PFSK-1 (cell line): Measurements from ENCODE around the gene ZNF296.

ENCODE experiments used
- FOXP2 ChIP-seq: optimal IDR thresholded peaks from 2 replicates; pipeline ENCODE3; 2011; ENCODE audit warnings: borderline replicate concordance, control low read depth, inconsistent platforms; ENCODE audit not compliant: insufficient read depth; ENCODE audit errors: extremely low read length, extremely low read depth
- POLR2AphosphoS5 ChIP-seq: IDR thresholded peaks from 2 replicates; pipeline ENCODE4 v1.6.1; 2012; ENCODE audit warnings: low read depth, mild to moderate bottlenecking, control low read depth, low read length, moderate library complexity
- SIN3A ChIP-seq: IDR thresholded peaks from 2 replicates; pipeline ENCODE4 v1.6.1; 2012; ENCODE audit warnings: mild to moderate bottlenecking, low read length, moderate library complexity, borderline replicate concordance; ENCODE audit not compliant: insufficient read depth
- TAF1 ChIP-seq: IDR thresholded peaks from 2 replicates; pipeline ENCODE4 v1.6.1; 2012; ENCODE audit warnings: low read length, control low read depth, borderline replicate concordance; ENCODE audit not compliant: insufficient read depth
- TF ChIP-seq, protein P1 (sequence below), 2 experiments: IDR thresholded peaks; 2 replicates each; pipeline versions ENCODE4 v1.6.1 to v1.8.0; 2011 to 2012; ENCODE audit warnings: low read depth in 2 of 2, low read length in 2 of 2, control low read depth in 1 of 2, inconsistent platforms in 1 of 2, mild to moderate bottlenecking in 1 of 2, moderate library complexity in 1 of 2; ENCODE audit not compliant: insufficient read depth in 1 of 2

DNA sequence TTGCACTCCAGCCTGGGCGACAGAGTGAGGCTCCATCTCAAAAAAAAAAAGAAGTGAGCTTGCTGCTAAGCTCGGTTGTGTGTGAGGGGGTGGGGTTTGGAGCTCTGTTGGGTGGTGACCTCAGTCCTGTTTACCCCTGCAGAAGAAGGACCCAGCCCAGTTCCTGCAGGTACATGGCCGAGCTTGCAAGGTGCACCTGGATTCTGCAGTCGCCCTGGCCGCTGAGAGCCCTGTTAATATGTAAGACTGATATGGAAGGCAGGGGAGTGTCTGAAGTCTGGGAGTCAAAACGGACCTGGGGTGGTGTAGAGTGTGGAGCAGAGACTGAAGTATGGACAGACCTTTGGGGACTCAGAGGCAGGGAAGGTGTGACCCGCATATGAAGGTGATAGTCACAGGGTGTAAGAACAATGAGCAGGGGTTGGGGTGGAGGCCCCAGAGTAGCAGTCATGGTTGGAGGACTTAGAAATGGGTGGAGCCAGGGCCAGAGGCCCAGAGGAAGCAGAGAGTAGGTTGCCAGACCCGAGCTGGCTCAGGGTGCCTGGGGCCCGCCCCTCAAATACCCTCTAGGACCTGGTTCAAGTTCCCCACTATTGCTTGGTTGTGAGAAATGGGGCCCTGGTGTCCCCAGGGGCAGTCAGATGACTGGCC lies 24.2 kb downstream of the ZNF296 start:
- TF ChIP-seq SIN3A (no peak), POLR2AphosphoS5 (no peak), TAF1 (no peak), FOXP2 (no peak)
- TF ChIP-seq, protein P1, sequence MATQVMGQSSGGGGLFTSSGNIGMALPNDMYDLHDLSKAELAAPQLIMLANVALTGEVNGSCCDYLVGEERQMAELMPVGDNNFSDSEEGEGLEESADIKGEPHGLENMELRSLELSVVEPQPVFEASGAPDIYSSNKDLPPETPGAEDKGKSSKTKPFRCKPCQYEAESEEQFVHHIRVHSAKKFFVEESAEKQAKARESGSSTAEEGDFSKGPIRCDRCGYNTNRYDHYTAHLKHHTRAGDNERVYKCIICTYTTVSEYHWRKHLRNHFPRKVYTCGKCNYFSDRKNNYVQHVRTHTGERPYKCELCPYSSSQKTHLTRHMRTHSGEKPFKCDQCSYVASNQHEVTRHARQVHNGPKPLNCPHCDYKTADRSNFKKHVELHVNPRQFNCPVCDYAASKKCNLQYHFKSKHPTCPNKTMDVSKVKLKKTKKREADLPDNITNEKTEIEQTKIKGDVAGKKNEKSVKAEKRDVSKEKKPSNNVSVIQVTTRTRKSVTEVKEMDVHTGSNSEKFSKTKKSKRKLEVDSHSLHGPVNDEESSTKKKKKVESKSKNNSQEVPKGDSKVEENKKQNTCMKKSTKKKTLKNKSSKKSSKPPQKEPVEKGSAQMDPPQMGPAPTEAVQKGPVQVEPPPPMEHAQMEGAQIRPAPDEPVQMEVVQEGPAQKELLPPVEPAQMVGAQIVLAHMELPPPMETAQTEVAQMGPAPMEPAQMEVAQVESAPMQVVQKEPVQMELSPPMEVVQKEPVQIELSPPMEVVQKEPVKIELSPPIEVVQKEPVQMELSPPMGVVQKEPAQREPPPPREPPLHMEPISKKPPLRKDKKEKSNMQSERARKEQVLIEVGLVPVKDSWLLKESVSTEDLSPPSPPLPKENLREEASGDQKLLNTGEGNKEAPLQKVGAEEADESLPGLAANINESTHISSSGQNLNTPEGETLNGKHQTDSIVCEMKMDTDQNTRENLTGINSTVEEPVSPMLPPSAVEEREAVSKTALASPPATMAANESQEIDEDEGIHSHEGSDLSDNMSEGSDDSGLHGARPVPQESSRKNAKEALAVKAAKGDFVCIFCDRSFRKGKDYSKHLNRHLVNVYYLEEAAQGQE (IDR thresholded peaks at IDR 0.05; ENCODE audit: insufficient read depth in 1 of 2, low read depth in 2 of 2, low read length in 2 of 2): no peak
